Measurements from ENCODE around the gene METRN. TPM values are rescaled to one million over a fixed set of nuclear protein-coding genes. Genes with fewer than 3 reads are reported as not detected.
A peak's percentile ranks its signal among the peaks of the same experiment; 100 is the strongest.

The METRN gene
- polyA plus RNA-seq, 1 of the 3 experiments (the other 2 are of a cell fraction), result 59.7 TPM

DNA sequence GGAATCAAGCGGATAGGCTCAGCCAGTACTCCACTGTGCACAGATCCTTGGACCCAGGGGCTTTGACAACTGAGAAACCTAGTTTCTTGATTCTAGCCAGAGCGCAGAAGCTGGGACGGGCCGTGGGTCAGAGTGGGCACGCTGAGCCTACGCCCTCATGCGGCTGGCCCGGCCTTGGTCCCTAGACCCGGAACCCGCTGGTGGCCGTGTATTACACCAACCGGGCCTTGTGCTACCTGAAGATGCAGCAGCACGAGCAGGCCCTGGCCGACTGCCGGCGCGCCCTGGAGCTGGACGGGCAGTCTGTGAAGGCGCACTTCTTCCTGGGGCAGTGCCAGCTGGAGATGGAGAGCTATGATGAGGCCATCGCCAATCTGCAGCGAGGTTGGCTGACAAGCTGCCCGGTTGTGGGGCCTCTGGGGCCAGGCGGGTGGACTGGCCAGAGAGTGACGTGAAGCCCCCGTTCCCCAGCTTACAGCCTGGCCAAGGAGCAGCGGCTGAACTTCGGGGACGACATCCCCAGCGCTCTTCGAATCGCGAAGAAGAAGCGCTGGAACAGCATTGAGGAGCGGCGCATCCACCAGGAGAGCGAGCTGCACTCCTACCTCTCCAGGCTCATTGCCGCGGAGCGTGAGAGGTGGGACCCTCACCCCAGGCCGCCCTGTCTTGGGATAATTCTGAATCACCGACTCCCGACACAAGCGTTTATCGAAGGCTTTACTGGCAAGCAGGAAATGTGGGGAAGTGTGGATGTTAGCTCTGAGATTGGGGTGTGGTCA, 33.8 kb upstream of the METRN start:
- Histone ChIP-seq H3K9me3 (no peaks in the 10 kb centered on the region), H3K4me2 (peak overlapping the region; percentile 90), H3F3A (replicated peaks; ENCODE audit: insufficient read depth) (peaks cover 10% of the 10 kb centered on the region), H3K9ac (peak overlapping the region; percentile 80), H3K4me1 (ENCODE audit: control insufficient read depth in 1 of 2, insufficient read depth in 2 of 2, low read depth in 1 of 2, low read length in 1 of 2) (peaks cover 8 to 56% of the 10 kb centered on the region in 2 experiments; a peak in 2 of 4 replicates), H3K27ac (ENCODE audit: low read depth in 2 of 2, low read length in 1 of 2) (peak overlapping the region; percentile 86 to 98; a peak in 3 of 4 replicates), H3K4me3 (ENCODE audit: low read depth in 2 of 2, low read length in 1 of 2) (peak overlapping the region; percentile 78 to 96), H3K36me3 (replicated peaks in 1 of 2; ENCODE audit: control insufficient read depth in 1 of 2, insufficient read depth in 2 of 2, low read length in 1 of 2) (peaks cover 13 to 30% of the 10 kb centered on the region in 2 experiments), H3K27me3 (ENCODE audit: insufficient read depth) (no peaks in the 10 kb centered on the region), H2AFZ (ENCODE audit: low read depth) (no peak overlapping the region), H3K79me2 (ENCODE audit: insufficient read depth) (peaks cover 37% of the 10 kb centered on the region), H4K20me1 (ENCODE audit: insufficient read depth) (peaks cover 23% of the 10 kb centered on the region), H3K9me2 (no peaks in the 10 kb centered on the region)
- ChIA-PET POLR2A (interaction anchor here (0.9 to 2.2 kb wide), 6 partner anchors 8 to 39 kb away, joined by 3 to 12 read pairs (median 4); partner anchors contain the start of genes RHOT2, WDR24 and WDR90), CTCF (interaction anchor here (0.8 to 3.8 kb wide), 8 partner anchors 8 to 92 kb away, joined by 3 to 20 read pairs (median 7); partner anchors contain the start of genes ANTKMT, METRN, RHOT2 and WDR24)
- WGBS (ENCODE audit: low lambda C conversion rate), result 42% methylated on average over 42 of the region's 44 CpGs
- no peak for DNase-seq
- TF ChIP-seq, protein P1, sequence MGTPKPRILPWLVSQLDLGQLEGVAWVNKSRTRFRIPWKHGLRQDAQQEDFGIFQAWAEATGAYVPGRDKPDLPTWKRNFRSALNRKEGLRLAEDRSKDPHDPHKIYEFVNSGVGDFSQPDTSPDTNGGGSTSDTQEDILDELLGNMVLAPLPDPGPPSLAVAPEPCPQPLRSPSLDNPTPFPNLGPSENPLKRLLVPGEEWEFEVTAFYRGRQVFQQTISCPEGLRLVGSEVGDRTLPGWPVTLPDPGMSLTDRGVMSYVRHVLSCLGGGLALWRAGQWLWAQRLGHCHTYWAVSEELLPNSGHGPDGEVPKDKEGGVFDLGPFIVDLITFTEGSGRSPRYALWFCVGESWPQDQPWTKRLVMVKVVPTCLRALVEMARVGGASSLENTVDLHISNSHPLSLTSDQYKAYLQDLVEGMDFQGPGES (IDR thresholded peaks at IDR 0.05; ENCODE audit: low read depth, low read length), result no peak
- TF ChIP-seq POLR2AphosphoS5 (IDR thresholded peaks at IDR 0.05; ENCODE audit: low read depth, low read length), result peak; percentile 22

DNA sequence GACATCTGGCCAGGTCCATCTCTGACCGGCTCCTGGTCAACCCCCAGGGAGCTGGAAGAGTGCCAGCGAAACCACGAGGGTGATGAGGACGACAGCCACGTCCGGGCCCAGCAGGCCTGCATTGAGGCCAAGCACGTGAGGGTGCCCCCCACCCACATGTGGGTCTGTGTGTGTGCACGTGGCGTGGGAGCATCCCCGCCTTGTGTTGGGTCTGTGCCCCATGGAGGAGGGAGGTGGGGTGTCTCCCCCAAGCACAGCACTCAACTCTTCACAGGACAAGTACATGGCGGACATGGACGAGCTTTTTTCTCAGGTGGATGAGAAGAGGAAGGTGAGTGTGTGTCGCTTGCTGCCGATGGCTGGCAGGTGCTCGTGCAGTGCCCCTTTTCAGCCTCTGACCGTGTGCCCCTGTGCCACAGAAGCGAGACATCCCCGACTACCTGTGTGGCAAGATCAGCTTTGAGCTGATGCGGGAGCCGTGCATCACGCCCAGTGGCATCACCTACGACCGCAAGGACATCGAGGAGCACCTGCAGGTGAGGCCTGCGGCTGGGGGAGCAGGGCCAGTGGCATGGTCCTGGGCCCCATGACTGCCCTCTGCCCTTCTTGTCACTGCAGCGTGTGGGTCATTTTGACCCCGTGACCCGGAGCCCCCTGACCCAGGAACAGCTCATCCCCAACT, 33.0 kb upstream of the METRN start:
- no peak for TF ChIP-seq YY1 (IDR thresholded peaks at IDR 0.05; ENCODE audit: low read depth)
- peak; percentile 62; the same call in 1 of the 2 replicates for TF ChIP-seq NFIC (IDR thresholded peaks at IDR 0.05; ENCODE audit: borderline replicate concordance)
- TF ChIP-seq, protein P2, sequence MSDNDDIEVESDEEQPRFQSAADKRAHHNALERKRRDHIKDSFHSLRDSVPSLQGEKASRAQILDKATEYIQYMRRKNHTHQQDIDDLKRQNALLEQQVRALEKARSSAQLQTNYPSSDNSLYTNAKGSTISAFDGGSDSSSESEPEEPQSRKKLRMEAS (IDR thresholded peaks at IDR 0.05; ENCODE audit: low read depth), result peak; percentile 38; the same call in 1 of the 2 replicates
- TF ChIP-seq JUND (IDR thresholded peaks at IDR 0.05), result 0 out of 2 replicates have a peak, but pooled peaks have one; percentile 3
- TF ChIP-seq TCF12 (IDR thresholded peaks at IDR 0.05), result 0 out of 2 replicates have a peak, but pooled peaks have one; percentile 10
- TF ChIP-seq, protein P3, sequence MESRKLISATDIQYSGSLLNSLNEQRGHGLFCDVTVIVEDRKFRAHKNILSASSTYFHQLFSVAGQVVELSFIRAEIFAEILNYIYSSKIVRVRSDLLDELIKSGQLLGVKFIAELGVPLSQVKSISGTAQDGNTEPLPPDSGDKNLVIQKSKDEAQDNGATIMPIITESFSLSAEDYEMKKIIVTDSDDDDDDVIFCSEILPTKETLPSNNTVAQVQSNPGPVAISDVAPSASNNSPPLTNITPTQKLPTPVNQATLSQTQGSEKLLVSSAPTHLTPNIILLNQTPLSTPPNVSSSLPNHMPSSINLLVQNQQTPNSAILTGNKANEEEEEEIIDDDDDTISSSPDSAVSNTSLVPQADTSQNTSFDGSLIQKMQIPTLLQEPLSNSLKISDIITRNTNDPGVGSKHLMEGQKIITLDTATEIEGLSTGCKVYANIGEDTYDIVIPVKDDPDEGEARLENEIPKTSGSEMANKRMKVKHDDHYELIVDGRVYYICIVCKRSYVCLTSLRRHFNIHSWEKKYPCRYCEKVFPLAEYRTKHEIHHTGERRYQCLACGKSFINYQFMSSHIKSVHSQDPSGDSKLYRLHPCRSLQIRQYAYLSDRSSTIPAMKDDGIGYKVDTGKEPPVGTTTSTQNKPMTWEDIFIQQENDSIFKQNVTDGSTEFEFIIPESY (IDR thresholded peaks at IDR 0.05; ENCODE audit: borderline replicate concordance, low read depth), result 0 out of 2 replicates have a peak, but pooled peaks have one; percentile 19
- Histone ChIP-seq H3K4me1 (ENCODE audit: control insufficient read depth in 1 of 2, insufficient read depth in 2 of 2, low read depth in 1 of 2, low read length in 1 of 2) (peaks cover 8 to 56% of the 10 kb centered on the region in 2 experiments; a peak in 2 of 4 replicates), H3K27me3 (ENCODE audit: insufficient read depth) (no peaks in the 10 kb centered on the region), H3F3A (replicated peaks; ENCODE audit: insufficient read depth) (peaks cover 10% of the 10 kb centered on the region), H4K20me1 (ENCODE audit: insufficient read depth) (peaks cover 23% of the 10 kb centered on the region), H3K9me2 (no peaks in the 10 kb centered on the region), H2AFZ (ENCODE audit: low read depth) (no peak overlapping the region), H3K9ac (peak overlapping the region; percentile 80; the same call in 1 of the 2 replicates), H3K9me3 (no peaks in the 10 kb centered on the region), H3K27ac (ENCODE audit: low read depth in 2 of 2, low read length in 1 of 2) (no peak overlapping the region; a peak in 1 of 4 replicates), H3K4me3 (ENCODE audit: low read depth in 2 of 2, low read length in 1 of 2) (peak overlapping the region; percentile 78 to 96), H3K36me3 (replicated peaks in 1 of 2; ENCODE audit: control insufficient read depth in 1 of 2, insufficient read depth in 2 of 2, low read length in 1 of 2) (peaks cover 13 to 35% of the 10 kb centered on the region in 2 experiments), H3K79me2 (ENCODE audit: insufficient read depth) (peaks cover 37% of the 10 kb centered on the region), H3K4me2 (peak overlapping the region; percentile 90)
- ChIA-PET POLR2A (interaction anchor here (1.0 to 2.2 kb wide), 3 partner anchors 8 to 15 kb away, joined by 3 to 12 read pairs (median 4); partner anchors contain the start of genes RHOT2 and WDR24), CTCF (interaction anchor here (0.6 to 3.8 kb wide), 8 partner anchors 8 to 59 kb away, joined by 3 to 20 read pairs (median 7); partner anchors contain the start of genes CIAO3, METRN, RHOT2 and WDR24)
- no peak for DNase-seq
- WGBS (ENCODE audit: low lambda C conversion rate), result 53% methylated on average over 9 of the region's 28 CpGs
